ENCODE data around the gene MYH3. TPM values are rescaled to one million over a fixed set of nuclear protein-coding genes. Genes with fewer than 3 reads are reported as not detected.

MYH3 gene
- total and polyA plus RNA-seq, 10 of the 15 experiments (the other 5 are each of a cell fraction or from before 2014, with no cell fraction given), result 0.14 to 1.4 (median 0.71) TPM

DNA sequence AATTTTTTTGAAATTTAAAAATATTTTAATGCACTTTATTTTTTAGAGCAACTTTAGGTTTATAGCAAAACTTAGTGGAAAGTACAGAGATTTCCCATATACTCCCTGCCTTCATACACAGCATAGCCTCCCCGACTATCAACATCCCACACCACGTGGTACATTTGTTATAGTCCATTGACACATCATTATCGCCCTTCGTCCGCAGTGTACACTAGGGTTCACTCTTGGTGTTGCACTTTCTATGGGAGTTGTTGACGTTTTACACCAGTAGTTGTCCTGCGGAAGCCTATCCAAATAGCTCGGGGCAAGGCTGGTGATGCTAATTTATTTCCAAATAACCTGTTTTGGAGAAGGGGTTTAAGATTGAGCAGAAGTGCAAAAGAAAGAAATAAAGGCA is 52.6 kb downstream of the MYH3 start:
- Histone ChIP-seq H3K4me1 (ENCODE audit: control insufficient read depth, insufficient read depth, low read length) (no peaks in the 10 kb centered on the region), H2AFZ (ENCODE audit: control insufficient read depth, low read depth, low read length) (no peak overlapping the region), H3K9ac (ENCODE audit: control insufficient read depth, insufficient read depth, low read length) (no peak overlapping the region), H3K4me3 (no peak overlapping the region), H3K27ac (ENCODE audit: control insufficient read depth, insufficient read depth) (no peak overlapping the region), H3K4me2 (ENCODE audit: control insufficient read depth, insufficient read depth) (no peak overlapping the region), H3K79me2 (ENCODE audit: control insufficient read depth, insufficient read depth, low read length) (no peaks in the 10 kb centered on the region), H3K27me3 (replicated peaks in 1 of 2; ENCODE audit: control insufficient read depth in 2 of 2, insufficient read depth in 2 of 2, low read length in 1 of 2) (0 out of 4 replicates have a peak, but pooled peaks cover 0 to 3% of the 10 kb centered on the region in 2 experiments), H3K36me3 (ENCODE audit: control insufficient read depth in 2 of 2, insufficient read depth in 2 of 2, low read length in 1 of 2) (no peaks in the 10 kb centered on the region), H4K20me1 (ENCODE audit: control insufficient read depth, insufficient read depth) (no peaks in the 10 kb centered on the region), H3K9me3 (replicated peaks; ENCODE audit: control insufficient read depth, insufficient read depth, low read length) (no peaks in the 10 kb centered on the region)
- ChIA-PET CTCF (interaction anchor here (1.3 kb wide), 1 partner anchor 13 kb away, joined by 5 read pairs; no protein-coding TSS in a partner anchor), POLR2A (no interaction called here), RAD21 (ENCODE audit: unreplicated experiment) (no interaction called here), SMC1A (ENCODE audit: uncharacterized antibody, unreplicated experiment) (no interaction called here)
- WGBS (ENCODE audit: insufficient coverage, insufficient replicate concordance, low lambda C conversion rate, missing lambda C conversion rate), result 52% methylated on average over 8 of the region's 8 CpGs
- in situ Hi-C loops (cut with MboI), result no loop called here
- BruUV-seq (replicated peaks), result no TSS peak
- TF ChIP-seq NFYA (IDR thresholded peaks at IDR 0.05; ENCODE audit: borderline replicate concordance, low read depth, low read length) (no peak), CEBPB (IDR thresholded peaks at IDR 0.05; ENCODE audit: borderline replicate concordance in 1 of 2, low read depth in 2 of 2, low read length in 2 of 2) (no peak), KLF5 (IDR thresholded peaks at IDR 0.05; ENCODE audit: partially characterized antibody) (no peak), PML (IDR thresholded peaks at IDR 0.05; ENCODE audit: low read length) (no peak), STAT3 (IDR thresholded peaks at IDR 0.05; ENCODE audit: low read depth, low read length) (no peak), SRF (IDR thresholded peaks at IDR 0.05; ENCODE audit: low read depth in 2 of 2, low read length in 2 of 2) (no peak), RB1 (IDR thresholded peaks at IDR 0.05; ENCODE audit: borderline replicate concordance) (no peak), CHD2 (IDR thresholded peaks at IDR 0.05; ENCODE audit: borderline replicate concordance, low read depth, low read length) (no peak)
- TF ChIP-seq, protein P1, sequence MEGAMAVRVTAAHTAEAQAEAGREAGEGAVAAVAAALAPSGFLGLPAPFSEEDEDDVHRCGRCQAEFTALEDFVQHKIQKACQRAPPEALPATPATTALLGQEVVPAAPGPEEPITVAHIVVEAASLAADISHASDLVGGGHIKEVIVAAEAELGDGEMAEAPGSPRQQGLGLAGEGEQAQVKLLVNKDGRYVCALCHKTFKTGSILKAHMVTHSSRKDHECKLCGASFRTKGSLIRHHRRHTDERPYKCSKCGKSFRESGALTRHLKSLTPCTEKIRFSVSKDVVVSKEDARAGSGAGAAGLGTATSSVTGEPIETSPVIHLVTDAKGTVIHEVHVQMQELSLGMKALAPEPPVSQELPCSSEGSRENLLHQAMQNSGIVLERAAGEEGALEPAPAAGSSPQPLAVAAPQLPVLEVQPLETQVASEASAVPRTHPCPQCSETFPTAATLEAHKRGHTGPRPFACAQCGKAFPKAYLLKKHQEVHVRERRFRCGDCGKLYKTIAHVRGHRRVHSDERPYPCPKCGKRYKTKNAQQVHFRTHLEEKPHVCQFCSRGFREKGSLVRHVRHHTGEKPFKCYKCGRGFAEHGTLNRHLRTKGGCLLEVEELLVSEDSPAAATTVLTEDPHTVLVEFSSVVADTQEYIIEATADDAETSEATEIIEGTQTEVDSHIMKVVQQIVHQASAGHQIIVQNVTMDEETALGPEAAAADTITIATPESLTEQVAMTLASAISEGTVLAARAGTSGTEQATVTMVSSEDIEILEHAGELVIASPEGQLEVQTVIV (IDR thresholded peaks at IDR 0.05; ENCODE audit: borderline replicate concordance, partially characterized antibody), result no peak
- FAIRE-seq (no peak), ATAC-seq (no peak), DNase-seq (ENCODE audit: low read depth, low spot score) (no peak)
- intact Hi-C loops (cut with micrococcal nuclease; ENCODE audit: unreplicated experiment), result no loop called here

Data from GM12878 (cell line).